GM21825 (cell line): ENCODE data around the gene PLLP.
A peak's percentile ranks its signal among the peaks of the same experiment; 100 is the strongest.

ENCODE experiments used
- ATAC-seq: cut with Tn5 transposase; IDR thresholded peaks from one replicate; pipeline ENCODE4 v1.9.1; 2021; ENCODE audit warnings: mild to moderate bottlenecking, moderate library complexity; ENCODE audit not compliant: unreplicated experiment

PLLP gene

GRCh38 chr16:57303021-57303909 lies 18.8 kb upstream of the PLLP start:
- ATAC-seq: no peak

- no peak for ATAC-seq
Observed at GRCh38 chr16:57301126-57301817, 16.8 kb upstream of the PLLP start.

GRCh38 chr16:57300387-57301125 lies 16.1 kb upstream of the PLLP start:
- ATAC-seq: peak; percentile 86

- ATAC-seq: peak; percentile 53
Observed at GRCh38 chr16:57299719-57300386, 15.4 kb upstream of the PLLP start.

GRCh38 chr16:57299009-57299718 lies 14.7 kb upstream of the PLLP start:
- ATAC-seq: peak; percentile 8

- no peak for ATAC-seq
Observed at GRCh38 chr16:57297856-57298255, 13.4 kb upstream of the PLLP start.

- no peak for ATAC-seq
Observed at GRCh38 chr16:57289391-57290257, 5.2 kb upstream of the PLLP start.

GRCh38 chr16:57285379-57285778 lies 907 bp upstream of the PLLP start:
- no peak for ATAC-seq

- no peak for ATAC-seq
Observed at GRCh38 chr16:57284952-57285363, 486 bp upstream of the PLLP start.

- no peak for ATAC-seq
Observed at GRCh38 chr16:57283959-57284208, 588 bp downstream of the PLLP start.

GRCh38 chr16:57283214-57283958 lies 1.1 kb downstream of the PLLP start:
- no peak for ATAC-seq

- no peak for ATAC-seq
Observed at GRCh38 chr16:57282510-57283213, 1.8 kb downstream of the PLLP start.

- no peak for ATAC-seq
Observed at GRCh38 chr16:57281791-57282190, 2.7 kb downstream of the PLLP start.

GRCh38 chr16:57279780-57280638 lies 4.5 kb downstream of the PLLP start:
- ATAC-seq: no peak

GRCh38 chr16:57278494-57278893 lies 6.0 kb downstream of the PLLP start:
- no peak for ATAC-seq

GRCh38 chr16:57277586-57277985 lies 6.9 kb downstream of the PLLP start:
- ATAC-seq: no peak

GRCh38 chr16:57276596-57276995 lies 7.9 kb downstream of the PLLP start:
- no peak for ATAC-seq
